Smooth muscle cell of the brain vasculature (primary cell): ENCODE results near the gene TBC1D2B.
"Not testable (repeated sequence)": the region's sequence is repeated elsewhere in the genome, so short reads cannot be mapped to it uniquely, and the experiment has no call there.

ENCODE experiments used
- DNase-seq: peaks from one replicate; pipeline ENCODE4 v3.0.0-alpha.2; 2012; ENCODE audit warnings: low read depth, low spot score

TBC1D2B gene

GRCh38 chr15:77988347-77989295, 88.9 kb downstream of the TBC1D2B start:
- DNase-seq: no peak

GRCh38 chr15:77987765-77988136, 89.8 kb downstream of the TBC1D2B start:
- DNase-seq: not testable (repeated sequence)

GRCh38 chr15:77986891-77987764, 90.4 kb downstream of the TBC1D2B start:
- no peak for DNase-seq

- no peak for DNase-seq
Measured at GRCh38 chr15:77985931-77986480, 91.5 kb downstream of the TBC1D2B start.

GRCh38 chr15:77985031-77985930, 92.2 kb downstream of the TBC1D2B start:
- no peak for DNase-seq

GRCh38 chr15:77984446-77984861, 93.1 kb downstream of the TBC1D2B start:
- DNase-seq: no peak

- DNase-seq: no peak
Measured at GRCh38 chr15:77983708-77984445, 93.6 kb downstream of the TBC1D2B start.

- no peak for DNase-seq
Measured at GRCh38 chr15:77983091-77983707, 94.3 kb downstream of the TBC1D2B start.

- no peak for DNase-seq
Measured at GRCh38 chr15:77982127-77982490, 95.4 kb downstream of the TBC1D2B start.

- no peak for DNase-seq
Measured at GRCh38 chr15:77981281-77982126, 96.0 kb downstream of the TBC1D2B start.

- DNase-seq: not testable (repeated sequence)
Measured at GRCh38 chr15:77980674-77981073, 96.8 kb downstream of the TBC1D2B start.

- no peak for DNase-seq
Measured at GRCh38 chr15:77980098-77980497, 97.4 kb downstream of the TBC1D2B start.

GRCh38 chr15:77979157-77979556, 98.4 kb downstream of the TBC1D2B start:
- not testable (repeated sequence) for DNase-seq

GRCh38 chr15:77978759-77979145, 98.8 kb downstream of the TBC1D2B start:
- DNase-seq: not testable (repeated sequence)

GRCh38 chr15:77977903-77978758, 99.4 kb downstream of the TBC1D2B start:
- DNase-seq: not testable (repeated sequence)

- DNase-seq: not testable (repeated sequence)
Measured at GRCh38 chr15:77976760-77977525, 100.6 kb downstream of the TBC1D2B start.

GRCh38 chr15:77976095-77976450, 101.4 kb downstream of the TBC1D2B start:
- not testable (repeated sequence) for DNase-seq
